ENCODE measurements around the gene WNT2B. TPM values are rescaled to one million over a fixed set of nuclear protein-coding genes. Genes with fewer than 3 reads are reported as not detected.

The WNT2B gene
- total RNA-seq, 1 donor from 2014 or later = 4.8 TPM

DNA sequence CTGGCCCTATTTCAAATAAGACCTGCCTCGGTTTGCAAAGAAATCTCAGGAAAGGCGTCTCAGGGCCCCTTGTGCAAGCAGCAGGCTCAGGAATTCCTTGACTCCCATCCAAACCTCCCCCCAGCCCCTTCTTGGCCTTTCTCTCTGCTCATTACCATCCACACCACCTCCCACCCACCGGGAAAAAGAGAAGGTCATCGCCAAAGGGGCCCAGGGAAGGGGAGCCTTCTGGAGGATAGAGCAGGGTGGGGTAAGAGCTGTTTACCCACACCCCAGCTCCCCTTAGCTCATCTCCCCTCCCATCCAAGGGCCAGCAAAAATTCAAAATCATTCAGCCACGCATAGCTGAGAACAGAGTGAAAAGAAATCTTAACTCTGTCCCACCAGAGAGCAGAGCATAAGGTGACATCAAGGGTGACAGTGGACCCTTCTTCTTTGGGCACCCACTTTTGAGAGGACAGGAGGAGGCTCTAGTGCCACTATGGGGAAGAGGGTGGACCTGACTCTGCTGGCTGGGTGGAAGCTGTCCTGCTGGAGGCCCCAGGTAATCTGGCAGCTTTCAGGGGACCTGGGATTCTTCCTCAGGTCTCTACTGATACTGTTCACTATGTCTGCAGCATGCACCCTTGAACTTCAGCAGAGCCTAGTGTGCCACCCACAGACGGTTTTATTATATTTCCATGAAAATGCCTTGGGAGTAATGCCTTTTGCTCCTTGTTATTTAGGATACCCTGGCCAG is 3.9 kb upstream of the WNT2B start:
- peak; percentile 43 for DNase-seq (ENCODE audit: low spot score)

DNA sequence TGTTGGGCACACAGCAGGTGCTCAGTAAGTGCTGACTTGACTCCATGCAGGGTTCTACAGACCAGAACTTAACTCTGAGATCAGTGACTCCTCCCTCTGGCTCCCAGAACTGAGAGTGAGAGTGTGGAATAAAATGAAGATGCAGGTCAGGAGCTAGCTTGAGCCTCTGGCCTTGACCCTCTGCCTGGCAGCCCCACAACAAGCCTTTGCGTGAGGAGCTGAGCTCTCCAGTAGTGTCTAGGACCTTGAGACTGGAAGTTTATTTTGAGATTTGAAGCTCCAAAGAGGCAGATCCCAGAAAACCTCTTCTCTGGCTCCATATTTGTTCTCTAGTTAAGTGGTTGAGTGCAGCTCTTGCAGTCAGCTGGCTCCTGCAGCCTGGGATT is 3.4 kb upstream of the WNT2B start:
- DNase-seq (ENCODE audit: low spot score) = no peak

DNA sequence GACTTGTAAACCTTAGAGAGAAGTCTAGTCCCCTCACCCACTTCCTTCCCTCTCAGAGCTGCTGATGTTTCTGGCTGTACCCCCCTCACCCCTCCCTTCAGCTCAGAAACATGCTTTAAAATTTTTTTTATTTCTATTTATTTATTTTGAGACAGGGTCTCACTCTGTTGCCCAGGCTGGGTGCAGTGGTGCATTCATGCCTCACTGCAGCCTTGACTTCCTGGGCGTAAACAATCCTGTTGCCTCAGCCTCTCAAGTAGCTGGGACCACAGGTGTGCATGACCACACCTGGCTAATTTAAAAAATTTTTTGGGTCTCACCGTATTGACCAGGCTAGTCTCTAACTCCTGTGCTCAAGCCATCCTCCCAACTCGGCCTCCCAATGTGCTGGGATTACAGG is 2.9 kb upstream of the WNT2B start:
- DNase-seq (ENCODE audit: low spot score) = no peak

GRCh38 chr1:112506306-112506705 is 2.5 kb upstream of the WNT2B start:
- no peak for DNase-seq (ENCODE audit: low spot score)

GRCh38 chr1:112506731-112507130 is 2.0 kb upstream of the WNT2B start:
- DNase-seq (ENCODE audit: low spot score) = no peak

DNA sequence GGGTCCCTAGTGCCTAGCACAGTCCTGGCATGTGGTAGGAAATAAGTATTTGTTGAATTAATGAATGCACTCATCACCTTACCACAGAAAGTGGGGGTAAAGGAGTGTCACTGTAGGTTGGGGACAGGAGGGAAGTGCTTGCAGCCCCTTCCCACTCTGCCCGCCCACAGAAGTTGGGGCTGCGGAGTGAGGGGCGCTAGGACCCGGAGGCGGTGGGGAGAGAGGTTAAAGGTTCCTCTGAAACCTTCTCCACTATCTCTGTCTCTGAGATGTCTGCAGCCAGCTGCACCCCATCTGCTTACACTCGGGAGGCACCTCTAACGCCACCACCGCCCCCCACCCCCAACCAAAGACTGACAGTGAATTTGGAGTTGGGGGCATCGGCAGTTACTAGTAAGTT is 1.4 kb upstream of the WNT2B start:
- DNase-seq (ENCODE audit: low spot score) = no peak

DNA sequence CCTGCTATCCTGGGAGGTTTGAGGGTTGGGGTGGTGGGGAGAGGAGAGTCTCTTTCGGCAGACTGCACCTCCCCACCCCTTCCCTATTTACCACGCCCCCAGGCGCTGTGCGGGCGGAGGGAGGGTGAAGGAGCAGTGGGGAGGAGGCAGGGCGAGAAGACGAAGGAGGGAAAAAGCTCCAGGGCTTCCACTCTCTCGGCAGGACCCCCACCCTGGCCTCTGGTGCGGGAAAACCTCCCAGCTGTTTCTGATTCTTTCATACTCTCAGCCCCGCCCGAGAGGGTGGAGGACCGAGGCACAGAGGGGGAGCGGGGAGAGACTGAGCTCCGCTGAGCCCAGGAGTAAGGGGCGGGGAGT is 866 bp upstream of the WNT2B start:
- peak; percentile 52 for DNase-seq (ENCODE audit: low spot score)

DNA sequence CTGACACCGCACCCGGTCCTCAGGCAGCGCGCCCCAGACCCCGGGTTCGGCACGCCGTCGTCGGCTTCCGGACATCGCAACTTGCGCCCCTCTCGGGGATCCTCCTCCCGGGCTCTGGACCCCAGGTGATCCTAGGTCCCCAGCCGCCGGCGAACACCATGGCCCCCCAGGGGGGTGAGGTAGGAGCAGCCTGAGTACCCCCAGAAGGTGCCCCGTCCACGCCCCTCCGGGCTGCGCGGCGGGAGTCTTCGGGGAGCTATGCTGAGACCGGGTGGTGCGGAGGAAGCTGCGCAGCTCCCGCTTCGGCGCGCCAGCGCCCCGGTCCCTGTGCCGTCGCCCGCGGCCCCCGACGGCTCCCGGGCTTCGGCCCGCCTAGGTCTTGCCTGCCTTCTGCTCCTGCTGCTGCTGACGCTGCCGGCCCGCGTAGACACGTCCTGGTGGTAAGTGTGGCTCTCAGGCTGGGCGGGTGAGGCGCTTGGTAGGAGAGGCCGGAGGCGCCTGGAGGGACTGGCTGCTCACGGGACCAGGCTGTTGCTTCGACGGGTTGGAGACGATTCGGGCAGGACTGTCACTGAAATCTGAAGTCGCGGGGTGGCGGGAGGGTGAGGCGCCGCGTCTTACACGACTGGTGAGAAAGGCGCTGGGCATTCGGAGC is 367 bp downstream of the WNT2B start:
- no peak for DNase-seq (ENCODE audit: low spot score)

- no peak for DNase-seq (ENCODE audit: low spot score)
Measured at GRCh38 chr1:112509660-112510178, 954 bp downstream of the WNT2B start.

DNA sequence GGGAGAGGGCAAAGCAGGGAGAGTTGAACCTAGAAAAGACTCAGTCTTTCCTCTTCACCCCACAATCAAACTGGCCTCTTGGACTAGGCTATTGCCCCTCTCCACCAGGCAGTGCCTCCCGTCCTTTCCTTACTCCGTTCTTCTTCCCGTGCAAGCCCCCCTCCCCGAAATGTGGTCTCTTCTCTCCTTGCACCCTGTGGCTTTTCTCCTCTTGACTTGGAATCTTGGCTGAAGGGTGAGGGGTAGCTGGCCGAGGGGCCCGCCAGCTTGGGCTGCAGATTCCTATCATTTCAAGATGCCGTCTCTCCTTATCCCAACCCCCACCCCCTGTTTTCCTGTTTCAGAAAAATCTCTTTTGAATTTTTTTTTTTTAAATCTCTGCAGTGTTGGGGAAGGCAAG is 1.6 kb downstream of the WNT2B start:
- DNase-seq (ENCODE audit: low spot score) = no peak

DNA sequence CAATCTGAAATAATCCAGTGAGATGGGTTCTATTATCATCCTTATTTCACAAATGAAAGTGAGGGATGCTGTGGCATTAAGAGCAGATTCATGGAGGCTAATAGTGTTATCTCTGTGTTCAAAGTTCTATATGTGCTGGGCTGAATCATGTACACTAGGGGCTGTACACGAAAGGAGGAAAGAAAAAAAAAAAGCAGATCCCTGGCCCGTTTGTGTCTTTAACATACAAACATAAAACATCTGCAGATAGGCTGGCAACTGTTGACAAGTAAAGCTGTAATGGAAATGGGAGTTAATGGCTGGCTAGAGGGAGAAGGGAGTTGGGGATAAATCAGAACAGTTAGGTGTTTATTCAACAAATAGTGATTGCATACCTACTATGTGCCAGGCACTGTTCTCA is 3.1 kb downstream of the WNT2B start:
- DNase-seq (ENCODE audit: low spot score) = no peak

DNA sequence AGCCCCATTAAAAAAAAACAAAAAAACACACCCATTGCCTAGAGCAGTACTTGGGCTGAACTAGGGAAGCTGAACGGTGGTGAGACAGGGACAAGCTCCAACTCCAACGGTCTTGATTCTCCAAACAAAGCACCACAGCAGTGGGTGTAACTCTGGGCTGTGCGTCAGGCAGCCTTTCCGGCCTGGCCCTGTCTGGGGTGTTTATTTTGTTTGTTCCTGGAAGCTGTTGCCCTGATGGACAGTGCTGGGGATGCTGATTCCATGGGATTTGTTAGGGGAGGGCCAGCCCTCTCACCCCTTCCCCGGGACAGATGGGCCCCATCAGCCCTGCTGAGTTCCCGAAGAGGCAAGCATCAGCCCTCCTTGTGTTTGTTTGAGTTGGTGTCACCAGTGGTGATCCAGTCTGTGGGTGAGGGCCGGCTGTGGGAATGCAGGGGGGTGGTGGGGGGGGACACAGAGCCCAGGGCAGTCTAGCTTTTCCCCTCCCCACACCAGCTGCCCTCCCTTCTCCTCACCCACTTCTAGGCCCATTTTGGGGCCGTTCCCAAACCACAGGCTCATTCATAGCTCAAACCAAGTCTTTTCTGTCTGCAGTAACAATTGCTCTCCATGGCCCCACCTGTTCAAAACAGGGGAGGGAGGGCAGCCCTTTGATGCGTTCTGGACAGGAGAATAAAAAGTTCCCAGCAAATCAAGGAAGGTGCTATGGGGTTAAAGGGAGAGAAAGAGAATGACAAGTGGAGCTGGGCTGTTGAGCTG is 4.5 kb downstream of the WNT2B start:
- DNase-seq (ENCODE audit: low spot score) = no peak

DNA sequence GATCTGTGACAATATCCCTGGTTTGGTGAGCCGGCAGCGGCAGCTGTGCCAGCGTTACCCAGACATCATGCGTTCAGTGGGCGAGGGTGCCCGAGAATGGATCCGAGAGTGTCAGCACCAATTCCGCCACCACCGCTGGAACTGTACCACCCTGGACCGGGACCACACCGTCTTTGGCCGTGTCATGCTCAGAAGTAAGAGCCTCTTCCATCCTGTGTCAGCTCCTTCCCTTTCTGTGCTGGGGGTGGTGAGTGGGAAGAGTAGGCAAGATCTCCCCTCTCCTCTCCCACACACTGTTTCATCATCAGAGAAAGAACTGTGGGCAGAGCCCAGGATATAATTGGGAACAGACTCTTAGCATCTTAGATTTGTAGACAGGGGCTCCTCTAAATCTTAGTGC is 6.1 kb downstream of the WNT2B start:
- no peak for DNase-seq (ENCODE audit: low spot score)

DNA sequence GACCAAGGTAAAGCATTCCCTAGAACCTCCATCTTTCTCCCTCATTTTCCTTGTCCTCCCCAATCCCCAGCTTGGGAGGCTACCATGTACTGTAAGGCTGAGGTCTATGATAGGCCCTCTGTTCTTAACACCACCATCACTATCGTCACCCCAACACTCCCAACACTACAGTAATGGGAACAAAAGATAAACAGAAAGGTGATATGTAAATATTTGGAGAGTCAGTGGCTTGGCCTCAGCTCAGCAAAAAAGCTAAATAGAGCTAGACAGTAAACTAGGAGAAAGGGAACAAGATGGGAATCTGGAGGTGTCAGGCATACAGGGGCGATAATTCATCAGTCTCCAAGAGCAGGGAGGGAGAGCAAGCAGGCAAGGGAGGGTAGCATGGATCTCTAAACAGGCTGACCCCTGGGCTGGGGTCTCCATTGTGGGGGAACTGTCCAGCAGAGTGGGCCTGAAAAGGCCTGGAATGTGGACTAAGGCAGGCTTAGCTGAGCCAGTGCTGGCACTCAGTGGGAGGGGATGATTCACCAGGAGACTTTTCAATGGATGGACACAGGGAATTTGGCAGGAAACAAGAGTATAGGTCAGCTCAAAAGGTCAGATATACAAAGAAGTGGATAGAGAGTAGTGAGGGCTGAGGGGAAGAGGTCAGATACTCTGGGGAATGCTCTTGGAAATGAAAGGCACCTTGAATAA is 6.7 kb downstream of the WNT2B start:
- no peak for DNase-seq (ENCODE audit: low spot score)

- DNase-seq (ENCODE audit: low spot score) = no peak
Measured at GRCh38 chr1:112516141-112516540, 7.4 kb downstream of the WNT2B start.

DNA sequence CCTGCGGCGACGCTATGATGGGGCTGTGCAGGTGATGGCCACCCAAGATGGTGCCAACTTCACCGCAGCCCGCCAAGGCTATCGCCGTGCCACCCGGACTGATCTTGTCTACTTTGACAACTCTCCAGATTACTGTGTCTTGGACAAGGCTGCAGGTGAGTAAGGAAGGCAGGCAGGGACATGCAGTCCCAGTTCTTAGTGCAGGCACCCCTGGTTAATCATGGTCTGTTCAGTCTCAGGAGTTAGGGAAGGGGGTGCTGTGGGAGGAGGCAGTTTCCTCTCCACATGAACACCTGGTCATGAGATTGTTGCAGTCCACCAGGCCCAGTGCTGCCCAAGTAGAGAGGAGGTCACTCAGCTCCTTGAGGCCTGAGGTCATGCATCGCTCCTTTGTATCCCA is 8.5 kb downstream of the WNT2B start:
- no peak for DNase-seq (ENCODE audit: low spot score)

DNA sequence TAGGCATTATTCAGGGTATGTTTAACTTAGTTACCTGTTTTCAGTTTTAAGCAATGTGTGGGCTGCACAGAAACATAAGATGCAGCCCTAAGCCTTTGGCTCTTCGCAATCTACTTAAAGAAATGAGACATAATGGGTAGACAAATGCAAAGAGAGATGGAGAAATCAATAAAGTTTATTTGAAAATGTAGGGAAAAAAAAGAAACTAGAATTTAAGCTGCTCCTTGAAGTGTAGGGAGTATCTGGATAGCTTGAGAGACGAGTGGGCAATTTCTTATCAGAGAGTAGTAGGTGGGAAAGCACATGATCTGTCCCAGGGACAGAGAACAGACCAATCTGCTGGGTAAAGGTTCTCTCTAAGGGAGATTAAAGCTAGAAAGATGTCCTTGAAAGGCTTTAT is 8.9 kb downstream of the WNT2B start:
- no peak for DNase-seq (ENCODE audit: low spot score)

DNA sequence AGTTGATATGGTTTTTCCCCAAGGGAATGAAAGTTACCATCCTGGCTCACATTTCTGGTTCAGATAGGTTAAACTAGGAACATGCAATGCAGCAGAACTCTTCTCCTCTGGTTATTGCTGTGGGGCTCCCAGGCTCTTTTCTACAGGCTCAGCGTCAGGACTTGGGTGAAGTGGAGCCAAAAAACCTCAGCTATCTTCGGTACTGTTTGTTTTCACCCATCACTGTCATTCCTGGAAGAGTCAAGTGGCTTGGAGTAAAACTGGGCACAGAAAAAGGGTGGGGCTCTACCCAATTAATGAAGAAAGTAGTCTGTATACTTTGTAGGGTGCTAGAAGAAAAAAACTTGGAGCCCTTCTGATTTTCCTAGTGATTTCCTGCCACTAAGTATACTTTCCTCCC is 9.4 kb downstream of the WNT2B start:
- no peak for DNase-seq (ENCODE audit: low spot score)

DNA sequence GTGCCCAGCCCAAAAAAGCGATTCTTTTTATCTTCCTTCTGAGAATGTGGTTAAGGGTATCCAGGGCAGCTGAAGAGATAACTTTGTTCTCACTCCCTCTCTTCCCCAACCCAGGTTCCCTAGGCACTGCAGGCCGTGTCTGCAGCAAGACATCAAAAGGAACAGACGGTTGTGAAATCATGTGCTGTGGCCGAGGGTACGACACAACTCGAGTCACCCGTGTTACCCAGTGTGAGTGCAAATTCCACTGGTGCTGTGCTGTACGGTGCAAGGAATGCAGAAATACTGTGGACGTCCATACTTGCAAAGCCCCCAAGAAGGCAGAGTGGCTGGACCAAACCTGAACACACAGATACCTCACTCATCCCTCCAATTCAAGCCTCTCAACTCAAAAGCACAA is 11.4 kb downstream of the WNT2B start:
- no peak for DNase-seq (ENCODE audit: low spot score)

DNA sequence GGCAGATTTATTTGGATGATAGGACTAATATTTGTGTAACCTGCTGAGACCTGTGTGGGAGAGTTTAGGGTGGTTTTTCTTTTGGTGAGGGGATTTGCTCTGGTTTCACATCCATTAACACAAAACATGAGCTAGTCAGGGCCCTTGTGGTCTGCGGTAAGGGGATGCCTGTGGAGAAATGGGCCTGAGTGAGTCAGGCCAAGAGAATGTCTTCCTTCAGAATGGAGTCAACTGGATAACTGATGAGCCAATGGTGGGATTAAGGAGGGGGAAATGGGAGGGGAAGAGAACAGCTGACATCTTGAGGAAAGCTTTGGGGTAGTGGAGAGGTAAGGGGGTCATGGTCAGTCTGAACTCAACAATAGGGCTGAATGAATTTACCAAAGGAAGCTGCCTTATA is 13.9 kb downstream of the WNT2B start:
- peak; percentile 52 for DNase-seq (ENCODE audit: low spot score)

DNA sequence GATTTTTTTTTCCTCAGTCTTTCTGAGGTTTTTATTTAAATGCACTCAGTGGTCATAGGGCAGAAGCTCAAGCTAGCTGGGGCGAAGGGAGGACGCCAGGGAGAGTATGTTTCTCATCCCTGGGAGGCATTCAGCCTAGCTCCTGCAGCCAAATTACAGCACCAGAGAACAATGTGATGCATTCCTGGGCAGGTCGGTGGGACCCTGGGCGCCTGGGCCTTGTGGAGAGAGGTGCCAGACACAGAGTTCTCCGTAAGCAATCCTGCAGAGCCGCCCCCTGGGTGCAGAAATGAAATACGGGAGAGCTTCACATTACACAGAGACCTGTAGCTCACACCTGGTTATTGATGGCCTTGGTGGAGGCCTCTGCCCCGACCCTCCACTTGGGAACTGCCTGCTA is 15.5 kb downstream of the WNT2B start:
- DNase-seq (ENCODE audit: low spot score) = no peak

GRCh38 chr1:112524986-112525385 is 16.2 kb downstream of the WNT2B start:
- no peak for DNase-seq (ENCODE audit: low spot score)
